ENCODE measurements around the gene TFDP1. TPM values are rescaled to one million over a fixed set of nuclear protein-coding genes. Genes with fewer than 3 reads are reported as not detected.
A peak's percentile ranks its signal among the peaks of the same experiment; 100 is the strongest.

The TFDP1 gene
- total and polyA plus RNA-seq, 5 donors from 2014 or later = 31.1 to 64.3 (median 39.8) TPM

DNA sequence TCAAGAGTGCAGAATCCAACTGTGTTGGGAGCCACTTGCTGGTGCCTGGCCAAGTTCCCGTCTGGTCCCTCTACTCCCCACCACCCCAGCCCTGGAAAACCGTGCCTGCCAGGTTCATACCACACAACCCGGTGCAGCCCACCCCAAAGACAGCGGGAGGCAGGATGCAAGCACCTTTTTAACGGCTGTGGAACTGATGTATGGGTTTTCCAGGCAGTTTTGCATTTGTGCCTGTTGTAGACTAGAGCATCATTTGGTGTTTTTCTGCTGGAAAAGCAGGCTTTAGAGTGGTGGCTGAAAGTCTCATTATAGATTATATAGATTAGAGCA lies 13.5 kb downstream of the TFDP1 start:
- Mint-ChIP-seq H3K4me3 (no peak overlapping the region), H3K9me3 (peaks cover 0 to 8% (median 1%) of the 10 kb centered on the region in 7 donors)
- no peak for DNase-seq

DNA sequence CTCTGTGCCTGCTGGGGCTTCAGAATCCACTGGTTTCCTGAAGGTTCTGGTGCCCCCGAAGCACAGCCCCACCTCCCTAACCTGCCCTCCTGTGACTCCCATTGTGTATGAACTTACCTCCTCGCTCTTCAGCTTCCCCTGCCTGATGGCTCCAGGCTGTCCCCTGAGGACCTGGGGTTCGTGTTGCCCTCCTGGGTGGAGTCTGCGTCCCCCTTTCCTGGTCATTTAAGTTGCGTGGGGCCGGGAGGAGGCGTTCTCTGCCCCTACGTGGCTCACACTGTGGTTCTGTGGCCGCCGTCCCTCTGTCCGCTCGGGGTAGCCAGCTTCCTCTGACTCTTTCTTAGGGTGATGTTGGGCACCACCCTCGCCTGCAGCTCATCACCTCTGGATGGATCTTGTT lies 13.9 kb downstream of the TFDP1 start:
- no peaks in the 10 kb centered on the region for H3K27me3 Mint-ChIP-seq
- peaks cover 0 to 9% of the 10 kb centered on the region in 2 experiments for H3K9me3 ChIP-seq (ENCODE audit: control insufficient read depth in 2 of 2, low read length in 2 of 2)
- DNase-seq (no peak), ATAC-seq (ENCODE audit: low read depth in 2 of 2) (no peak)
- H3K4me3 ChIP-seq (ENCODE audit: low read depth, low read length) = no peak overlapping the region
- H3K4me1 ChIP-seq (ENCODE audit: control insufficient read depth, insufficient read depth, low read length, poor library complexity, severe bottlenecking) = no peaks in the 10 kb centered on the region
- H3K27ac ChIP-seq (ENCODE audit: insufficient read depth, low read length, poor library complexity, severe bottlenecking) = no peak overlapping the region
- no peaks in the 10 kb centered on the region for H3K27me3 ChIP-seq (ENCODE audit: control insufficient read depth, insufficient read depth, low read length)
- H3K36me3 ChIP-seq (ENCODE audit: control insufficient read depth, insufficient read depth, low read length) = no peaks in the 10 kb centered on the region
- H3K4me3 Mint-ChIP-seq = no peak overlapping the region
- peaks cover 34% of the 10 kb centered on the region for H3K36me3 Mint-ChIP-seq
- H3K4me1 Mint-ChIP-seq = peaks cover 0 to 7% (median 6%) of the 10 kb centered on the region in 4 donors
- peak overlapping the region in 1 of 3 donors; percentile 47 for H3K27ac Mint-ChIP-seq
- peaks cover 0 to 8% (median 1%) of the 10 kb centered on the region in 7 donors for H3K9me3 Mint-ChIP-seq

More for the DNA sequence above, 13.5 kb downstream of the TFDP1 start:
- H3K36me3 Mint-ChIP-seq = peaks cover 34% of the 10 kb centered on the region
- H3K27ac Mint-ChIP-seq = no peak overlapping the region
- H3K4me1 ChIP-seq (ENCODE audit: control insufficient read depth, insufficient read depth, low read length, poor library complexity, severe bottlenecking) = no peaks in the 10 kb centered on the region
- H3K27me3 ChIP-seq (ENCODE audit: control insufficient read depth, insufficient read depth, low read length) = no peaks in the 10 kb centered on the region
- no peak overlapping the region for H3K27ac ChIP-seq (ENCODE audit: insufficient read depth, low read length, poor library complexity, severe bottlenecking)
- no peak overlapping the region for H3K4me3 ChIP-seq (ENCODE audit: low read depth, low read length)
- no peak for ATAC-seq (ENCODE audit: low read depth in 2 of 2)
- peaks cover 0 to 9% of the 10 kb centered on the region in 2 experiments for H3K9me3 ChIP-seq (ENCODE audit: control insufficient read depth in 2 of 2, low read length in 2 of 2)
- peaks cover 0 to 7% (median 6%) of the 10 kb centered on the region in 4 donors for H3K4me1 Mint-ChIP-seq
- H3K27me3 Mint-ChIP-seq = no peaks in the 10 kb centered on the region
- H3K36me3 ChIP-seq (ENCODE audit: control insufficient read depth, insufficient read depth, low read length) = no peaks in the 10 kb centered on the region

DNA sequence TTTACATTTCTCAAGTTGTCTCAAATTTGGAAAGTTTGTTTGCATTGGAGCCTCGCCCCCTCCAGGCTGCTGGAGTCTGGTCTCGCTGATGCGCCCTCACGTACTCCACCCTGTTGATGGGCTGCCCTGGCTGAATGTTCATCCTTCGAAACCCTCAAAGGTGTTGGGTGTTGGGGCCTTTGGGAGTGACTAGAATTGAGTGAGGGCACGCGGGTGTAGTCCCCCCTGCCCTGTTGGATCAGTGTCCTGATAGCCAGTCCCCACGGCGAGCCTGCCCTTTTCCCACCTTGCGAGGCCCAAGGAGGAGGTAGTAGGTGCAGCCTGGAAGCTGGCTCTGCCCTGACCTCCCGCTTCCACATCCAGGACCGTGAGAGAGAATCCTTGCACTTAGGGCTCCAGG lies 14.8 kb downstream of the TFDP1 start:
- Histone ChIP-seq H3K27ac (ENCODE audit: insufficient read depth, low read length, poor library complexity, severe bottlenecking) (no peak overlapping the region), H3K27me3 (ENCODE audit: control insufficient read depth, insufficient read depth, low read length) (no peaks in the 10 kb centered on the region), H3K4me3 (ENCODE audit: low read depth, low read length) (no peak overlapping the region), H3K4me1 (ENCODE audit: control insufficient read depth, insufficient read depth, low read length, poor library complexity, severe bottlenecking) (no peaks in the 10 kb centered on the region), H3K9me3 (ENCODE audit: control insufficient read depth in 2 of 2, low read length in 2 of 2) (peaks cover 0 to 9% of the 10 kb centered on the region in 2 experiments), H3K36me3 (ENCODE audit: control insufficient read depth, insufficient read depth, low read length) (no peaks in the 10 kb centered on the region)
- Mint-ChIP-seq H3K4me1 (peaks cover 0 to 7% (median 6%) of the 10 kb centered on the region in 4 donors), H3K27me3 (no peaks in the 10 kb centered on the region), H3K4me3 (no peak overlapping the region), H3K27ac (no peak overlapping the region), H3K36me3 (peaks cover 34% of the 10 kb centered on the region), H3K9me3 (peaks cover 0 to 8% (median 1%) of the 10 kb centered on the region in 7 donors)
- no peak for ATAC-seq (ENCODE audit: low read depth in 2 of 2)
- DNase-seq = no peak

DNA sequence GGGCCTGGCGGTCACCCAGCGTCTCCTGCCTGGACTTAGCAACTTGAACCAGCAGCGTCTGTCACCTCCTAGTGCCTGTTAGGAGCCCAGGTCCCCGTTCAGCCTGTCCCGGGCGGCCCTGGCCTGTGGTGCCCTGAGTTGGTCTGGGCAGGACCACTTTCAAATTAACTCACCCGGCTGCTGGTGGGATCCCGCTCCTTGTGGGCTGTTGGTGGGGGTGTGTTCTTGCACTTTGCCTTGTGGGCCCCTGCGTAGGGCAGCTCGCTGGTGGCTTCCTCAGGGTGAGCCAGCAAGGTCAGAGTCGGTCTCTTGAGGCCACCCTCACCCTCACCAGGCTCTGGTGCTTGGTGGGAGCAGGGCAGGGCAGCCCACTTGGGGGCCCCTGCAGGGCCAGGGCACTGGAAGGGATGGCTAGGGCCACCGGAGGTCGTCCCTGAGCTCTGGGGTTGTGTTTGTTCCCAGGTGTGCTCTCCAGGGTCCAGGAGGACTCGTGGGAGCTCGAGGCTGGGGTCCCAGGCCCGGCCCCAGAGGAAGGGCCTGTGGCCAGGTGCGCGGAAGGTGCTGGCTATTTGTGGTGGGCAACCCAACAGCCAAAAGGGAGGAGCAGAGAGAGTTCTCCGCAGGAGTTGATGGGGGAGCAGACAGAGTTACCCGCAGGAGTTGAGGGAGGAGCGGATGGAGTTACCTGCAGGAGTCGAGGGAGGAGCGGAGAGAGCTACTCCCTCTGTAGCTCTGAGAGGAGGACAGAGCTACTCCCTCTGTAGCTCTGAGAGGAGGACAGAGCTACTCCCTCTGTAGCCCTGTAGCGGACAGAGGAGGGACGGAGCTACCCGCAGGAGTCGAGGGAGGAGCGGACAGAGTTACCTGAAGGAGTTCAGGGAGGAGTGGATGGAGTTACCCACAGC lies 16.9 kb downstream of the TFDP1 start:
- H3K4me1 Mint-ChIP-seq = peaks cover 0 to 10% (median 7%) of the 10 kb centered on the region in 4 donors
- H3K9me3 ChIP-seq (ENCODE audit: control insufficient read depth in 2 of 2, low read length in 2 of 2) = peaks cover 0 to 9% of the 10 kb centered on the region in 2 experiments
- no peaks in the 10 kb centered on the region for H3K4me1 ChIP-seq (ENCODE audit: control insufficient read depth, insufficient read depth, low read length, poor library complexity, severe bottlenecking)
- H3K27me3 ChIP-seq (ENCODE audit: control insufficient read depth, insufficient read depth, low read length) = no peaks in the 10 kb centered on the region
- ATAC-seq (ENCODE audit: low read depth in 2 of 2) (no peak), DNase-seq (no peak)
- H3K36me3 ChIP-seq (ENCODE audit: control insufficient read depth, insufficient read depth, low read length) = no peaks in the 10 kb centered on the region
- no peak overlapping the region for H3K4me3 Mint-ChIP-seq
- H3K4me3 ChIP-seq (ENCODE audit: low read depth, low read length) = no peak overlapping the region
- H3K27ac ChIP-seq (ENCODE audit: insufficient read depth, low read length, poor library complexity, severe bottlenecking) = no peak overlapping the region
- H3K36me3 Mint-ChIP-seq = peaks cover 26% of the 10 kb centered on the region
- peak overlapping the region in 1 of 3 donors; percentile 53 for H3K27ac Mint-ChIP-seq
- H3K9me3 Mint-ChIP-seq = peaks cover 0 to 6% (median 0%) of the 10 kb centered on the region in 7 donors
- H3K27me3 Mint-ChIP-seq = no peaks in the 10 kb centered on the region

DNA sequence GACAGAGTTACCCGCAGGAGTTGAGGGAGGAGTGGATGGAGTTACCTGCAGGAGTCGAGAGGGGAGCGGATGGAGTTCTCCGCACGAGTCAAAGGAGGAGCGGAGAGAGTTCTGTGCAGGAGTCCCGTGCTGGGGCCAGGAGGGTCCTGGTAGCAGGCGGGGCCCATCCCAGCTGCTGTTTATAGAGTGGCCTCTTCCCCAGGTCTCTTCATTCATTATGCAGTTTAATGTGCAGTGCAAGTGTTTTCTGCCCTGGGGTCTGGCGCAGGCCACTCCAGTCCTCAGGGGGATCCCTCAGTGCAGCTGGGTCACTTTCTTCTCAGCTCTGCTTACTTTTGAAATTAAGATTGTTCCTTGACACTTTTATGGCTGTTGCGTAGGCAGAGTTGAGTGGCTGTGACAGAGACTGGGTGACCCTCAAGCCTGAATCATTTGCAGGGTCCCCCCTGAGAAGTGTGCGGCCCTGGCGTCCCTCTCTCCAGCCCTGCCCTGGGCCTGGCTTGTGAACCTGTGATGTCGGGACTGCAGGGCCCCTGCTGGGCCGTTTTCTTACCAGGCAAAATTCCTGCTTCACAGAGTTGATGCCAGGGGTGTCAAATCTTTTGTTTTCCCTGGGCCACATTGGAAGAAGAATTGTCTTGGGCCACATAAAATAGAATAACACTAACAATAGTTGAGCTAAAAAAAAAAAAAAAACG lies 17.9 kb downstream of the TFDP1 start:
- Histone ChIP-seq H3K36me3 (ENCODE audit: control insufficient read depth, insufficient read depth, low read length) (no peaks in the 10 kb centered on the region), H3K4me3 (ENCODE audit: low read depth, low read length) (no peak overlapping the region), H3K27ac (ENCODE audit: insufficient read depth, low read length, poor library complexity, severe bottlenecking) (no peak overlapping the region), H3K27me3 (ENCODE audit: control insufficient read depth, insufficient read depth, low read length) (no peaks in the 10 kb centered on the region), H3K9me3 (ENCODE audit: control insufficient read depth in 2 of 2, low read length in 2 of 2) (peaks cover 0 to 9% of the 10 kb centered on the region in 2 experiments), H3K4me1 (ENCODE audit: control insufficient read depth, insufficient read depth, low read length, poor library complexity, severe bottlenecking) (no peaks in the 10 kb centered on the region)
- no peak overlapping the region for H3K4me3 Mint-ChIP-seq
- no peaks in the 10 kb centered on the region for H3K27me3 Mint-ChIP-seq
- ATAC-seq (ENCODE audit: low read depth in 2 of 2) (no peak), DNase-seq (no peak)
- peak overlapping the region in 1 of 3 donors; percentile 33 for H3K27ac Mint-ChIP-seq
- H3K36me3 Mint-ChIP-seq = peaks cover 22% of the 10 kb centered on the region
- H3K9me3 Mint-ChIP-seq = peaks cover 0 to 6% (median 0%) of the 10 kb centered on the region in 7 donors
- H3K4me1 Mint-ChIP-seq = peaks cover 0 to 10% (median 7%) of the 10 kb centered on the region in 4 donors

DNA sequence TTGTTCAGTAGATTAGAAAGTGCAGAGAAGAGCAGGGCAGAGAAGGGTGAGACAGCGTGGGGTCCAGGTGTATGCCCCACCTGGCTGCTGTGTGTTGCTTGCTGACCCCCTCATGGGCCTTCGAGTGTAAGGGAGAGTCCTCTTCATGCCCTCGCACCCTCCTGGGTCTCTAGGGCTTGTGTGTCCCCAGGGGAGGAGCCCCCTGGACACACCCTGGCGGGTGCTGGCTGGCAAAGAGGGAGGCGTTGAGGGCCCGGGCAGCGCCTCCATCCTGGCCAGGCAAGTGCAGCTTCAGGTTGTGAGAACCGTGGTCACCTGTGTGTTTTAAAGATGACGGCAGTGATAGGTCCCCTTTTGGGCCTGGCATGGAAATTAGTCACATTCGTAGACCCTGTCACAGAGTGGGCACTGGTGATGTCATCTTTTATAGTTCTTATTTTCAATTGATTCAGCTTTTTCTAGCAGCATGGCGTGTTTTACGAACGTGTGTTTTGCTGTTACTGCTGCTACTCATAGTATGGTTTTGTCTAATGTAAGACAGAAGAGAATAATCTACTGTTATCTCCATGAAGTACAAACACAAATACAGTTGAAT lies 18.7 kb downstream of the TFDP1 start:
- ATAC-seq (ENCODE audit: low read depth in 2 of 2) (no peak), DNase-seq (no peak)
- peak overlapping the region in 2 of 3 donors; percentile 33 to 70 for H3K27ac Mint-ChIP-seq
- H3K4me3 ChIP-seq (ENCODE audit: low read depth, low read length) = no peak overlapping the region
- no peak overlapping the region for H3K4me3 Mint-ChIP-seq
- no peaks in the 10 kb centered on the region for H3K36me3 ChIP-seq (ENCODE audit: control insufficient read depth, insufficient read depth, low read length)
- no peaks in the 10 kb centered on the region for H3K27me3 Mint-ChIP-seq
- H3K27me3 ChIP-seq (ENCODE audit: control insufficient read depth, insufficient read depth, low read length) = no peaks in the 10 kb centered on the region
- peaks cover 21% of the 10 kb centered on the region for H3K36me3 Mint-ChIP-seq
- no peaks in the 10 kb centered on the region for H3K4me1 ChIP-seq (ENCODE audit: control insufficient read depth, insufficient read depth, low read length, poor library complexity, severe bottlenecking)
- H3K9me3 Mint-ChIP-seq = peaks cover 0 to 6% (median 0%) of the 10 kb centered on the region in 7 donors
- H3K9me3 ChIP-seq (ENCODE audit: control insufficient read depth in 2 of 2, low read length in 2 of 2) = peaks cover 0 to 9% of the 10 kb centered on the region in 2 experiments
- H3K27ac ChIP-seq (ENCODE audit: insufficient read depth, low read length, poor library complexity, severe bottlenecking) = no peak overlapping the region
- peaks cover 0 to 10% (median 7%) of the 10 kb centered on the region in 4 donors for H3K4me1 Mint-ChIP-seq

DNA sequence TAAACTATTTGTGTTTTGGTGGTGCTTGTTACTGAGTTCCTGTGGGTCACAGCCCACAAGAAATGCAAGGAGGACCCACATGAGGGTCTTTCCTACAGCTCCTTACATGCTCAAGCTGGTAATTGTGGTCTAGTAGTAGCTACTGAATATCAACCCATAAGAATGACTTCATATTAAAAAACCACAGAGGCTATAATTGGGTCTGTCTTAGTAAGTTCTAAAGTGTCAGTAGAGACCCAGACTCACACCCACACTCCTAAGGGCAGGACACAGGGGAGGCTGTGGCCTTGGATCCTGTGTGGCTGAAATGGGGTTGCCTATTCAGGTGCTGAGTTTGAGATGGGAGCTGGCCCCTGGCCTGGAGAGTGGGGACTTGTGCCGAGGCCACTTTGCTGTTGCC lies 19.6 kb downstream of the TFDP1 start:
- Histone ChIP-seq H3K36me3 (ENCODE audit: control insufficient read depth, insufficient read depth, low read length) (no peaks in the 10 kb centered on the region), H3K9me3 (ENCODE audit: control insufficient read depth in 2 of 2, low read length in 2 of 2) (peaks cover 0 to 8% of the 10 kb centered on the region in 2 experiments), H3K4me1 (ENCODE audit: control insufficient read depth, insufficient read depth, low read length, poor library complexity, severe bottlenecking) (no peaks in the 10 kb centered on the region), H3K27ac (ENCODE audit: insufficient read depth, low read length, poor library complexity, severe bottlenecking) (no peak overlapping the region), H3K27me3 (ENCODE audit: control insufficient read depth, insufficient read depth, low read length) (no peaks in the 10 kb centered on the region), H3K4me3 (ENCODE audit: low read depth, low read length) (no peak overlapping the region)
- H3K36me3 Mint-ChIP-seq = peaks cover 15% of the 10 kb centered on the region
- H3K9me3 Mint-ChIP-seq = peaks cover 0 to 6% (median 0%) of the 10 kb centered on the region in 7 donors
- no peaks in the 10 kb centered on the region for H3K27me3 Mint-ChIP-seq
- ATAC-seq (ENCODE audit: low read depth in 2 of 2) (no peak), DNase-seq (no peak)
- peaks cover 0 to 10% (median 7%) of the 10 kb centered on the region in 4 donors for H3K4me1 Mint-ChIP-seq
- no peak overlapping the region for H3K4me3 Mint-ChIP-seq
- H3K27ac Mint-ChIP-seq = no peak overlapping the region

All from CD4-positive, CD25-positive, alpha-beta regulatory T cell (primary cell).